Stomach (tissue), 4 donors: ENCODE measurements around the gene MT1A.

ENCODE experiments used
- CTCF ChIP-seq, 7 experiments: fragments of 450-650 bp in 4 of 7; fragments of 200-600 bp in 3 of 7; sonication (generic) in 3 of 7; IDR thresholded peaks; one replicate each; pipeline ENCODE4 v1.5.1; 2016 to 2019; ENCODE audit warnings: antibody characterized with exemption in 7 of 7, control low read depth in 2 of 7, mild to moderate bottlenecking in 1 of 7
- POLR2A ChIP-seq, 4 donors: fragments of 450-650 bp; IDR thresholded peaks; one replicate each; pipeline ENCODE4 v1.6.1; 2016; ENCODE audit warnings: antibody characterized with exemption in 4 of 4, control low read depth in 2 of 4, mild to moderate bottlenecking in 1 of 4, moderate library complexity in 1 of 4
- POLR2AphosphoS5 ChIP-seq, 3 donors: sonication (generic); formaldehyde crosslinking; IDR thresholded peaks; one replicate each; pipeline ENCODE4 v1.6.1; 2016; ENCODE audit warnings: antibody characterized with exemption in 3 of 3

- TF ChIP-seq CTCF (IDR thresholded peaks at IDR 0.05) (no peak), POLR2AphosphoS5 (IDR thresholded peaks at IDR 0.05) (no peak), POLR2A (IDR thresholded peaks at IDR 0.05) (no peak)
Measured at GRCh38 chr16:56588781-56589140, 49.7 kb upstream of the MT1A start.
